ENCODE measurements around the gene THUMPD2.

DNA sequence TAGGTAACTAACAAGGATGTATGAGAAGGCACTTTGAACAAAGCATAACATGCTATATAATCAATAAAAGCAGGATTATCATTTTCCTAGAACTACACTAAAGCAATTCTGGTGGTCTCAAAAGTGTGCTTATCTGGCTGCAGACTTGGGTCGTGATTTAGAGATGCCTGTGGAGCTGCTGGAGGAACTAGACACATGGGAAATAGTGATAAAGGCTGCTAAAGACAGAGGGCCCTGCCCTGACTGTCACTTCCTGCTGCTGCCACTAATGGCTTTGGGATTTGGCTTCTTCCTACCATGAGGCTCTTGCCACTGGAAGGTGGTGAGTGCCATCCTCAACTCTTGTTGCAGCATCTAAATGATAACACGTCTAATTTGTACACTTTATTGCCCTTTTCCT, 90.9 kb downstream of the THUMPD2 start:
- TF ChIP-seq FOXA1 (IDR thresholded peaks at IDR 0.05) (no peak), TARDBP (IDR thresholded peaks at IDR 0.05) (no peak), SP1 (IDR thresholded peaks at IDR 0.05) (no peak), NFRKB (IDR thresholded peaks at IDR 0.05) (no peak), L3MBTL2 (conservative IDR thresholded peaks at IDR 0.05) (no peak), FOXM1 (IDR thresholded peaks at IDR 0.05; ENCODE audit: borderline replicate concordance) (no peak), ARNT (IDR thresholded peaks at IDR 0.05) (no peak), HDGF (IDR thresholded peaks at IDR 0.05; ENCODE audit: borderline replicate concordance) (no peak), FOXK2 (IDR thresholded peaks at IDR 0.05) (no peak), ELF4 (IDR thresholded peaks at IDR 0.05) (no peak), BHLHE40 (IDR thresholded peaks at IDR 0.05; ENCODE audit: borderline replicate concordance) (no peak), SUZ12 (IDR thresholded peaks at IDR 0.05) (no peak)
- TF ChIP-seq, protein P1, sequence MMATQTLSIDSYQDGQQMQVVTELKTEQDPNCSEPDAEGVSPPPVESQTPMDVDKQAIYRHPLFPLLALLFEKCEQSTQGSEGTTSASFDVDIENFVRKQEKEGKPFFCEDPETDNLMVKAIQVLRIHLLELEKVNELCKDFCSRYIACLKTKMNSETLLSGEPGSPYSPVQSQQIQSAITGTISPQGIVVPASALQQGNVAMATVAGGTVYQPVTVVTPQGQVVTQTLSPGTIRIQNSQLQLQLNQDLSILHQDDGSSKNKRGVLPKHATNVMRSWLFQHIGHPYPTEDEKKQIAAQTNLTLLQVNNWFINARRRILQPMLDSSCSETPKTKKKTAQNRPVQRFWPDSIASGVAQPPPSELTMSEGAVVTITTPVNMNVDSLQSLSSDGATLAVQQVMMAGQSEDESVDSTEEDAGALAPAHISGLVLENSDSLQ (IDR thresholded peaks at IDR 0.05) = no peak

All from HEK293T (cell line).